Middle frontal gyrus (tissue), 1 donor: ENCODE measurements around the gene ERMP1.
"Not testable (repeated sequence)": the region's sequence is repeated elsewhere in the genome, so short reads cannot be mapped to it uniquely, and the experiment has no call there.

Source experiments
- DNase-seq: peaks from one replicate; pipeline ENCODE4 v3.0.0-alpha.2; 2015; ENCODE audit warnings: low spot score; ENCODE audit errors: extremely low spot score

Gene ERMP1

DNA sequence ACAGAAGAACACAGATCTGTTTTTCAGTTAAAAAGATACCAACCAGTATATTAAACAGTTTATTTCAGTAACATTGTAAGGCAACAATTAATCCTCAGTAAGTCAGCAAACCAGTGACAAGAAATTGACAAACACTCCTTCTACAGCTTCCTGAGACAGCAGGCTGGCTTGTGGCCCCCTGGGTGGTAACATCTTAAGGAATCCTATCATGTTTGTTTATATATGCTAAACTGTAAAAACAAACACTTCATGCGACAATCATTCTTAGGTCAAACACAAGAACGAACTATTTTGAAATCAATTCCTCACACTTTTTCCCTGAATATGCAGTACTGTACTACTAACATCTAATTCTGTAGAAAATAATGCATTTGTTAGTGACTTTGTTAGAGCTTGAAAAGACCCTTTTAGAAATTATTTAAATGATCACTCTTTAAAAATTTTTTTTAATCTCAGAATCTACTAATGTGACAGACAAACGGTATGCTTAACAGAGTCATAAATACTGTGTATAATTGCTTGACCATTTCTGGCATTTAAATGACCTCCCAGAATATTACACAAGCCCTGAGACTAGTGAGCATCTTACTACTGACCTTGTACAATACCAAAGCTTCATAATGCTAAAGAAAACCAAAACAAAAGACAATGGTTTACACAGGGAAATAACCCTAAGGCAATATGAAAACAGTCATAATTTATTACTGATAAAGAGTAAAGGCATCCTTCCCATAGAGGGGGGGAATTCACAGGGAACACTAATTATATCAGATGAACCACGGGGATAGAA, 48.2 kb downstream of the ERMP1 start:
- no peak for DNase-seq

DNA sequence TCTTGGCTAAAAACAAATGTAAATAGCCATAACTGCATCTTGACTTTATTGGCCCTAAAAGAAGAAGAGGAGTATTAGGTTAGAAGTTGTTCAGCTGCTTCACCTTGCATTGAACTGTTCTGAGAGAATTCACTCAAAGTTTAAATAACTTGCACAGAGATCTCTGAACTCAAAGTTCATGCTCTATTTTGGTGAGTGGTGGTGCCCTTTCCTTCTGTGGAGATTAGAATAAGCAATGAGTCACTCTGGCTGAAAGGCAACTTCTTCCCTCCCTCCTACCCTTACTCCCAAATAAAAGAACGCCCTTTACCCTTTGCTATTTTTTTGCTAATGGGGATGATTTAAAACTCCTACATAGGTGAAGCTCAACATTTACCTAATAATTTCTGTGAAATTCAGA, 48.9 kb downstream of the ERMP1 start:
- no peak for DNase-seq

DNA sequence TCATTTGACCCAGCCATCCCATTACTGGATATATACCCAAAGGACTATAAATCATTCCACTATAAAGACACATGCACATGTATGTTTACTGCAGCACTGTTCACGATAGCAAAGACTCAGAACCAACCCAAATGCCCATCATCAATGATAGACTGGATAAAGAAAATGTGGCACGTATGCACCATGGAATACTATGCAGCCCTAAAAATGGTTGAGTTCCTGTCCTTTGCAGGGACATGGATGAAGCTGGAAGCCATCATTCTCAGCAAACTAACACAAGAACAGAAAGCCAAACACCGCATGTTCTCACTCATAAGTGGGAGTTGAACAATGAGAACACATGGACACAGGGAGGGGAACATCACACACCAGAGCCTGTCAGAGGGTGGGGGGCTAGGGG, 49.5 kb downstream of the ERMP1 start:
- DNase-seq = not testable (repeated sequence)

DNA sequence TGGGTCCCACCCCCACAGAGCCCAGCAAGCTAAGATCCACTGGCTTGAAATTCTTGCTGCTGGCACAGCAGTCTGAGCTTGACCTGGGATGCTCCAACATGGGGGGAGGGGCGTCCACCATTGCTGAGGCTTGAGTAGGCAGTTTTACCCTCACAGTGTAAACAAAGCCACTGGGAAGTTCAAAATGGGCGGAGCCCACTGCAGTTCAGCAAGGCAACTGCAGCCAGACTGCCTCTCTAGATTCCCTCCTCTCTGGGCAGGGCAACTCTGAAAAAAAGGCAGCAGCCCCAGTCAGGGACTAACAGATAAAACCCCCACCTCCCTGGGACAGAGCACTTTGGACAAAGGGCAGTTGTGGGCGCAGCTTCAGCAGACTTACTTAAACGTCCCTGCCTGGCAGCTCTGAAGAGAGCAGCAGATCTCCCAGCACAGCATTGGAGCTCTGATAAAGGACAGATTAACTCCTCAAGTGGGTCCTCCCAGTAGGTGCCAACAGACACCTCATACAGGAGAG, 53.2 kb downstream of the ERMP1 start:
- not testable (repeated sequence) for DNase-seq

DNA sequence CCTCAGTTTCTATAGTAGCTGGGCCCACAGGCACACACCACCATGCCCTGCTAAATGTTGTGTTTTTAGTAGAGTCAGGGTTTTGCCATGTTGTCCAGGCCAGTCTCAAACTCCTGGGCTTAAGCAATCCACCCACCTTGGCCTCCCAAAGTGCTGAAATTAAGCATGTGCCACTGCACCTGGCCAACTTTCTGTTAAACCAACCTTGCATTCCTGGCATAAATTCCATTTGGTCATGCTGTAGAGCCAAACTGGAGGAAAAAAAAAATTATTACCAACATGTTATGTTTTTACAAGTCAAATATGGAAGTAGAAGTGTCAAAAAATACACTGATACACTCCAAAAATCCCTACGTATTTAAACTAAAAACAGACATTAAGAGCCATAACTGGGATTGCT, 54.1 kb downstream of the ERMP1 start:
- no peak for DNase-seq

DNA sequence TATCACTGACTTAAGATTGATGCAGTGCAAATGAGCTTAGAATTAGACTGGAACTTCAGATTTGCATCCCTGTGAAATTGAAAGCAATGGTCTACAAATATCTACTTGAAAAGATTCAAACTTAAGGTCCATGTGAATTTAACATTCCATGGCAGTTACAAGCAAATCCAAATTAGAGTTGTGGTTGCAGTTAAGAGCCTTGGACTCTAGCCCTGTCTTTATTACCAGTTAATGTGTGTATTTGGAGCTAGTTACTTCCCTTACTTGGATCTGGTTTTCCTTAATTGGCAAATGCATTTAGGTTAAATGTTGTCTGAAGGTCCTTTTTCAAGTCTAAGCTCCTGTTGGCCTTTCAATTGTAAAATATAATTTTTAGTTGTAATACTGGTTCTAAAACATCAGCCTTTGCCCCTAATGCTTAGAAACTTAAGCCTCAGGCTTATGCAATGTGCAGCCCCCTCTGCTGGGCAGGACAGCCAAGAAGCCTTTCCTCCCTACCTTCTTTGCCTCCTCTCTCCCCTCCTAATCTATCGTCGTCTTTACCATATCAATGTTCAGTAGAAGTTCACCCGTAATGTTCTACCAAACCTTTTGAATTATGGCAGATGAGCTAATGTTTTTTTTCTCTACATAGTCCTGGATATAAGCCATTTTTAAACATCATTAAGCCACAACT, 59.5 kb downstream of the ERMP1 start:
- no peak for DNase-seq

DNA sequence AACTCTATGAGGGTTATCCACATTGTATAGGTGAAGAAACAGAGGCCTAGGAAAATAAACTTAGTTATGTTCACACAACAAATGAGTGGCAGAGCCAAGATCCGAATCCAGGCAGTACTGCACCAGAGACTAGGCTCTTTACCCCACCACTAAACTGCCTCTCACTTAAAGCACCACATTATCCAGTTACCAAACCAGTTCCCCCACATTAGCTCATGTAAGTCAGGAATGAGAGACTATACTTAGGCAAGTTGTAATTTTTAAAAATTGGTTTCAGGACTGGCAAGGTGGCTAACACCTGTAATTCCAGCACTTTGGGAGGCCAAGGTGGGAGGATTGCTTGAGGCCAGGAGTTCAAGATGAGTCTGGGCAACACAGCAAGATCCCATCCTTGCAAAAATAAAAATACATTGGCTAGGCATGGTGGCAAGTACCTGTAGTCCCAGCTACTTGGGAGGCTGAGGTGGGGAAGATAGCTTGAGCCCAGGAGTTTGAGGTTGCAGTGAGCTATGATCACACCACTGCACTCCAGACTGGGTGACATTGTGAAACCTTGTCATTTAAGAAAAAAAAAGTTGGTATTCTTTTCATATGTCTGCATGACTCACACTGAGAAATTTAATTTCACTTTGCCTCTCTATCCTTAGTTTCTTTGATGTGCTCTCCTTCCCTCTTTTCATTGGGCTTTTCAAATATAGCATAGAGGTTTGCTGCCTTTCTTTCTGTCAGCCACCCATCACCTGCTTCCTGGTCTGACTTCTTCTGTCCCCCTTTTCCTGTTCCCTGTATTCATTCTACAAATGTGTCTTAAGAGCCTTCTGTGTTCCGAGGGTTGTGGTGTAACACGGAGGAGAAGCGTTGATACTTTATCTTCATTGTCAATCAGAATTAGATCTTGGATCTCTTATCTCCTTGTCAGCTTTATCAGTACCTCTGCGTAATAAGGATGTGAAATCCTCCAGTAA, 64.7 kb downstream of the ERMP1 start:
- DNase-seq = no peak

DNA sequence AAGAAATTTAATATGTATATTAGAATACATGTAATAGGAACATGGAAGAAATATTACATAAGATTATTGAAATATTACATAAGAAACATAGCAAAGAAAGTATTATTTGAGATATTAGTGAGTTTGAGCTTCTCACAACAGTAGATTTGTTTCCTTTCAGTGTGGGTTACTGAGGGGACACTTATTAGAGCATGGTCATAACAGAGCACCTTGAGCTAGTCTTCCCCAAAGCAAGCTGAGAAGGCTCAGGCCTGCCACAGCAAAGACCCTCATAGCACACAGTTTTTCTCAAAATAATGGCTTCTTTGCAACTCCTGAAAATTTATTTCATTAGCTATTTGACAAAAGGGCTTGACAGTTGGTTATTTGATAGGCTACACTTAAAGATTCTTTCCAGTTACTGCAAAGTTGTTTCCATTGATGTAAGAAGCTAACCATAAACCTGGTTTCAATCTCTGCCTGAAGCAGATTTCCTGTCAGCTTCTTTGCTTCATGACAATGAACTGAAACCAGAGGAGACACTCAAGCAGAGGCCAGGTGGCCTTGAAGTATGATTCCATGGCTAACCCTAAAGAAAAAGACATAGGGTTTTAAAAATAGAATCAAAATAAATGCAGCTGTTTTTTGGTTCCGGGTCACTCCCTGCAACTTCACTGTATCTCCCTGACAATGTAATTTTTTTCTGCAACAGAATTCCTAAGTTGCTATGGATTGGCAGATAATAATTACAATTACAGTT, 68.6 kb downstream of the ERMP1 start:
- no peak for DNase-seq

DNA sequence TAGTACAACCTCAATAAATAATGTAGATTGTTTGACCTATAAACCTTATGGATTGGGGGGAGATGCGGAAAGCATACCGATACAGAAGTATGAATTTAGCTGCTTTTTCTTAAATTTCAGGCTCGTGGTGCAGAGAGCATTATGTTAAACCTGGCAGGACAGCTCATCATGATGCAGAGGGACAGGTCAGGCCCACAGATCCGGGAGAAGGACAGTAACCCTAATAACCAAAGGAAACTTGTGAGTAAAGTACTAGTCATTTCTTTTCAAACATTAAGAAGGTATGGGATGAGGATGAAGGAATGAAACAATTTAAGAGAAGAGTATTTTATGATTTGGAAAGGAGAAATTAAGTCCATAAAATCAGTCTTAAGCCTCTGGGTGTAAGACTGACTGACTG, 70.5 kb downstream of the ERMP1 start:
- no peak for DNase-seq

DNA sequence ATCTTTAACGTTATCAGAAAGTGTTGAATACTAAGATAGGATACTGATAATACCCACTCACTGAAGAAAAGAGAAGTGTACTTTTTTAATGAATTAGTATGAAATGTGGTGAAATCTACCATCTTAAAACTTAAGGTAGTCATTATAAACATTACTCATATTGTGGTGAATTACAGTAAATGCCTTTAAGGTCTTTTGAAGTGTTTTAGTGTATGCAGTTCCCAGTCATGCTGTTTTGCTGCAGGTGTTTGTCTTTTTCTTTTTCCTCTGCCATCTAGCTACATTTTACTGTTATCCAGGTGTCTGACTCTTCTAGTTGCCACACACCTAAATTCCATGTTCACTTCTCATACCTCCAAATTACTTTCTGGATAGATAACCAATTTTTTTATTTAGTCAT, 72.6 kb downstream of the ERMP1 start:
- DNase-seq = no peak

DNA sequence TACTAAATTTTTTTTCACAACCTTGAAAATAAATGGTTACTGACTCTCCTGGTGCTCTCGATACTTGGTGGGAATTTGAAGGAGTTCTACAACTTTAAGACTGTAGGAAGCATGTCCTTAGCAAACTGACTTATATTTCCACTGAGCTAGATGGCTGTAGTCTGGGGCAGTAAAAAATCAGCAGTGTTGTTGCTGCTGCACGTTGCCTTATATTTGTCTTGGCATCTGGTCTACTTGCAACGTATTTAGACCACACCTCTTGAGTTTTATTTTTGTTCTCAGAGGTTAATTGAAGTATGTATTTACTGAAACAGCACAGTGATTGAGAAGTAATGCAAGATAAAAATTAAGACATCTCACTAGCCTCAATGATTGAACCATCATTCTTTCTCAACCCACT, 76.3 kb downstream of the ERMP1 start:
- DNase-seq = no peak

DNA sequence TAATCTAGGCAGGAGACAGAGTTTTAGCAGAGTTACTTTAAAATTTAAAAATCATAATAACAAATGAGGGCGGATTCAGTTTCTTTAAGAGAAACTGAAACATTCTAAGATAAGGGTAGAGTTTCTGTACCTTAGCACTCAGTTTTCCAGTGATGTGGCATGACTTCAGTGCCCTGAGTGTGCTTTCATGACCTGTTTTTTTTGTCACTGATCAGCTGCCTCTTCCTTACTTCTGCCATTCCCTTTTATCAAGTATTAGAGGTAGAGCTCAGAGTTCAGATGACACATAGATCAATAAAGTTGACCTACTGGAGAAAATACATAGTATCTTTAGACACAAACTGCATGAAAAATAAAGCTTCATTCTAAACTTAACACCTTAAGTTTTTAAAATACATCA, 82.3 kb downstream of the ERMP1 start:
- no peak for DNase-seq

DNA sequence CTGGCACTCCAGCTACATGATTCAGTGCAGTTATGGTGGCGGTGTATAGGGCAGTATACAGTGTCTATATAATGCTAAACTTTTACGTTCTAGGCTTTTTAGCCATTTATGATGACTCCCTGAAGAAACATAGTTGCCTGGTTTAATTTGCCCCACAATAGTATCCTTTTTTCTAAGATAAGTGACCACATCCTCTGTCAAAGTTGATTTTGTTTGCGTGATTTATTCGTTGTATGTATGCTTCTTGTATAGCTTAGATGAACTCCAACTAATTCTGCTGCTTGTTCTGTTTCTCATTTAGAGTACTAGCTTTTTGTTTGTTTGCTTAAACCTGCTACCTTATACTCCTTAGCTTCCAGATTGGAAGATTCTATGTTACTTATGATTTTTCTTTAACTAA, 83.6 kb downstream of the ERMP1 start:
- no peak for DNase-seq

DNA sequence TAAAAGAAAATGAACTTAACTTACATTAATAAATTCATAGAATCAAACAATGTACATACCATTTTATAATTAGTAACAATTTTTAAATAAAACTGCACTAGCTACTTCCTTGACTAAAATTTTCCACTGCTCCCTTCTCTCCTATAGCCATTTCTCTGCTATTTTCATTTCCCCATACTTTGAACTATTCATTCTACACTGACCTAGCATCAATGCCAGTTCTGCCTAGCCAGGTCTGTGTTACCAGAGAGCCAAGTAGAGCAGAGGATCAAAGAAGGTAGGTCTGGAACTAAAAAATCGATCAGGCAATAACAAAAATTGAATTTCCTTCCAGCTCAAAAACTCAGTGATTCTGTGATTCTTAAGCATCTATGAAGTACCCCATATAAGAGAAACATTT, 84.5 kb downstream of the ERMP1 start:
- no peak for DNase-seq

DNA sequence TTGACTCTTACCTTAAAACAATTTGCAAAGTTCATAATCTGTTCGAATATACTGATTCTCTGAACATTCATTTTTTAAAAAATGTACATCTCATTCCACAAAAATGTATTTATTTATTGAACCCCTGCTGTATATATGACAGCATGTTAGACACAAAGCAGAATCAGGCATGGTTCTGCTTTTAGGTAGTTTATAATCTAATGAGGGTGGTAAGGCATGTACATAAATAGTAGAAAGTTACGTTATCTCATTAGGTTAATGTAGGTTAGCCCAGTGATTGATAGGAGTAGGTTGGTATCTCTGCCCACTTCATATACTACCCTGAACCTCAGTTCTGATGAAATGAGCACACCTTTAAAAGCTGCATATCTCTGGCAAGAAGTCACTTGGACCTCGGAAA, 89.8 kb downstream of the ERMP1 start:
- no peak for DNase-seq

DNA sequence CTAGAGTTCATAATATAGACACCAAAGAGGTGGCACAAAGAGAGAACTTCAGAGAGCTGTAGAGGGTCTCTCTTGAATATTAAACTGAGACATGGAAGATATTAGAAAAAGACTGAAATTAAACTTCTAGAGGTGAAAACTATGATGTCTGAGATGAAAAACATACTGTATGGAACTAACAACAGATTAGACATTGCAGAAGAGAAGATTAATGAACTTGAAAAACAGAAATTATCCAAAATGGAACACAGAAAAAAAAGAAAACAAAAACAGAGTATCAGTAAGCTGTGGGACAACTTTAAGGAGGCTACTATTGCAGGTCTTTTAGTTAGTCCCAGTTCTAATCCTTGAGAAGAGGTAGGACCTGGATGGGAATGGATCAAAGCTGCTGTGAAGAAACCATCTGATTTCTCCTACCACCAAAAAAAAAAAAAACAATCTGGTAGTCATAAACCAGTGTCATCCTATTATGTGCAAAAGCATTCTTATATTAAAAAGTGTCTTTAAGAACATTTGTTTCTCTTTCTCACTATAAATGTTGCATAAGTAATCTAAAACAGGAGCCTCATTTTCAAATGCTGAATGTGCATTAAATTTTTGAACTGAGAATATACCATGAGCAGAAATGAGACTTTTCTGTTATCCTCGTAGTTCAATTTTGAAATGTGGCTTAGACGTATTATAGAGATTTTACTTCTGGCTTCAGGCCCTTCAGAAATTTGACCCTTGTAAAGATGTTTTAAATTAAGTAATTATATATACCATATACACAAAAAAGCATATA, 96.2 kb downstream of the ERMP1 start:
- no peak for DNase-seq

DNA sequence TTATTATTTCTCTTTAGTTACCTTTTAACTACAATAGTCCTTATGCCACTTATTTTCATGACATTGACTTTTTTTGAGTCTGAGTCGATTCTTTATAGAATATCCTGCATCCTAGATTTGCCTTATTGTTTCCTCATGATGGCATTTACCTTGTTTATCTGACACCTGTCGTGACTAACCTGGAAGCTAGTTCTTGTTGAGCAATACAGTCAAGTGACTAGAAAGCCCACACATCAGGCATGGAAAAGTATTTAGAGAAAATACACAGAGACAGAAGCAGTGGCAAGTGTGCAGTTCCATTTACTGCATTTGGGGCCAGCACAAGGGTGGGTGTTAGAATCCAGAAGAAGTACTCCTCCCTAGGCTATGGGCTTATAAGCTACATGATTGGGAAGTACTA, 97.8 kb downstream of the ERMP1 start:
- no peak for DNase-seq
